ENCODE measurements around the gene CCDC183.
"Not testable (repeated sequence)": the region's sequence is repeated elsewhere in the genome, so short reads cannot be mapped to it uniquely, and the experiment has no call there.

CCDC183 gene

DNA sequence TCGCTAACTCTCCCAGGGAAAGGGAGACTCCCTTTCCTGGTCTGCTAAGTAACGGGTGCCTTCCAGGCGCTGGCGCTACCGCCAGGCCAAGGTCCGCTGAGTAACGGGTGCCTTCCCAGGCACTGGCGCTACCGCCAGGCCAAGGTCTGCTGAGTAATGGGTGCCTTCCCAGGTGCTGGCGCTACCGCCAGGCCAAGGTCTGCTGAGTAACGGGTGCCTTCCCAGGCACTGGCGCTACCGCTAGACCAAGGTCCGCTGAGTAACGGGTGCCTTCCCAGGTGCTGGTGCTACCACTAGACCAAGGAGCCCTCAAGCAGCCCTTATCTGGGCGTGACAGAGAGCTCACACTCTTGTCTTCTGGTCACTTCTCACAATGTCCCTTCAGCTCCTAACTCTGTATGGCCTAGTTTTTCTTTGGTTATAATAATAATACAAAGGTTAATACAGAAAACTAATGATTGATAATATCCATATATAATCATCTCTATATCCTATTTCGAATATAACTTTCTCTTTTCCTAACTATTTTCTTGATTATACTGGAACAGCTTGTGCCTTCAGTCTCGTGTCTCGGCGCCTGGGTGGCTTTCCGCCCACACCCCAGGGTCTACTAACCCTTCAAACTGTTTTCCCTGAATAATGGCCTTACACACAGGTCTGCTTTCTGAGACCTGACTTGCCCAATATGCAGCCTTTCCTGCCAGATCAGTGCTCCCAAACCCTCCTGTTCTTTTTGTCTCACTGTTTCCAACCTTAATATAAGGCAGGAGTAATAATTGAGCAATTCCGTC is 10.4 kb upstream of the CCDC183 start:
- not testable (repeated sequence) for DNase-seq (ENCODE audit: low read depth in 2 of 2)

DNA sequence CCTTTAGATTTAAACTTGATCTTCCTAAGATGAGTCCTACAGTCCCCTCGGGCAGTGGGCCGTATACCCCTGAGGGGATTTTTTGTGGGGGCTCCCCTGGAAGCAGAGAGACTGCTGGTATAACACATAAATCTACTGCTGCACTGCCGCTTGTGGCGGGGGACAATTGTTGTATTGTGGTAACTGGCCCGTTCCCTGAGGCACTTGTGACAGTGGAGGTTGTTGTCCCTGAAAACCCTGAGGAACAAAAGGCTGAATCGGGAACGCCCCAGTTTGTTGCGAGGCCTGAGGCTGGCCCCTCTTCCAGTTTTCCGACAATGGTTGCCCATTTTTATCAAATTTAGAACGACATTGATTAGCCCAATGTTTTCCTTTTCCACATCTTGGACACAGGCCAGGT is 9.7 kb upstream of the CCDC183 start:
- DNase-seq (ENCODE audit: low read depth in 2 of 2): no peak

DNA sequence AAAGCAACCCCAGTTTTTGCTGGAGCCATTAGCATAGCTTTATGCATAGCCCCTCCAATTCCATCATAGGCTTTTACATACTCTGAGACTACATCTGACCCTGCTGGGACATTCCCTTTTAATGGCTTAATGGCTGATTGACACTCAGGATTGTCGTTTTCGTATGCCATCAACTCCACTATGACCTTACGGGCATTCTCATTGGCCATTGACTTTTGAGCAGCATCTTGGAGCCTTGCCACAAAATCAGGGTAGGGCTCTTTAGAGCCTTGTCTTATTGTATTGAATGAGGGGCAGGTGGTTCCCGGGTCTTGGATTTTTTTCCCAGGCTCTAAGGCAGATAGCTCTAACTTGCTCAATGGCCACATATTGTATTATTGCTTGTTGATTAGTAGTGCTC is 9.2 kb upstream of the CCDC183 start:
- not testable (repeated sequence) for DNase-seq (ENCODE audit: low read depth in 2 of 2)

DNA sequence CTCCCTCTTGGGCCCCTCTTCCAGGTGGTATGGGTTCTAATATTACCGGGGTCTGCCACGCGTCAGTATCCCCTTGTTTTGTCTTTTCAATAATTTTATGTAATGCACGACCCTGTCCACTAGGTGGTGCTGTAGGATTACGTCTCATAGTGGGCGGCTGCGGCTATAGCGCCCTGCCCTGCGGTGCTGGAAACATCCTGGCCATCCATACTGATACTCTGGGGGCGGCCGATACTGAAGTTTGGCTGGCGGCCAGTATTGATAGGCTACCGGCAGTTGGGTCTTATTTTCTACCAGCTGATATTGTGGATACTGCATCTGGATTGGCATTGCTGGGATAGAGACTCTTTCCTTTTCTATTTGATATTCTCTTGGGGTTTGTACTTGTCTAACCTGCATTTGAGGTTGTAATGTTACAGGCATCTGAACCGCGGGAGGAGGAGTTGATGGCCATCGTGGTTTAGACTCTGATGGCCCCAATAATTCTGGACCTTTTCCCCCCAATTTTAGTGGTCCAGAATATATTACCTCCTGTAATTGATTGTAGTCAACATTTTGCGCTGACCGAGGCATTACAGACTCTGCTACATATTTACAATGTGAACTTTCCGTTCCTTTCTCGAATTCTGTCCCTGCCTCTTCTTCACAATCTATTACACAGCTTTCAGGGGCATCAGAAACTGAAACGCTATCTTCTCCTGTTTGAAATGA is 8.3 kb upstream of the CCDC183 start:
- peak; percentile 44 to 50 for DNase-seq (ENCODE audit: low read depth in 2 of 2)

DNA sequence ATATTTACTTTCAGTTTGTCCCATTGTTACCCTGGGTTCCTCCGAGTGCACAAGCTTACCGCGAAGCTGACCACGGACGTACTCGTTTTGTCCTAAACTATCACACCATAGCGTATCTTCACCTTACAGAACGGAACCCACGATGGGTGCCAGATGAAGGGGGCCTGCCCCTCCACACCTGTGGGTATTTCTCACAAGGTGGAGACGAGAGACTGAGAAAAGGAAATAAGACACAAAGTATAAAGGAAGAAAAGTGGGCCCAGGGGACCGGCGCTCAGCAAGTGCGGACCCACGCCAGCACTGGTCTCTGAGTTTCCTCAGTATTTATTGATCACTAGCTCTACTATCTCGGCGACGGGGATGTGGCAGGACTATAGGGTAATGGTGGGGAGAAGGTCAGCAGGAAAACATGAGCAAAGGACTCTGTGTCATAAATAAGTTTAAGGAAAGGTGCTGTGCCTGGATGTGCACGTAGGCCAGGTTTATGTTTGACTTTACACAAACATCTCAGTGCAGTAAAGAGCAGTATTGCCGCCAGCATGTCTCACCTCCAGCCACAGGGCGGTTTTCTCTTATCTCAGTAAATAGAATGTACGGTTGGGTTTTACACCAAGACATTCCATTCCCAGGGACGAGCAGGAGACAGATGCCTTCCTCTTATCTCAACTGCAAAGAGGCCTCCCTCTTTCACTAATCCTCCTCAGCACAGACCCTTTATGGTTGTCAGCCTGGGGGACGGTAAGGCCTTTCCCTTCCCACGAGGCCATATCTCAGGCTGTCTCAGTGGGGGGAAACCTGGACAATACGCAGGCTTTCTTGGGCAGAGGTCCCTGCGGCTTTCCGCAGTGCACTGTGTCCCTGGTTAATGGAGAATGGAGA is 7.3 kb upstream of the CCDC183 start:
- not testable (repeated sequence) for DNase-seq (ENCODE audit: low read depth in 2 of 2)

DNA sequence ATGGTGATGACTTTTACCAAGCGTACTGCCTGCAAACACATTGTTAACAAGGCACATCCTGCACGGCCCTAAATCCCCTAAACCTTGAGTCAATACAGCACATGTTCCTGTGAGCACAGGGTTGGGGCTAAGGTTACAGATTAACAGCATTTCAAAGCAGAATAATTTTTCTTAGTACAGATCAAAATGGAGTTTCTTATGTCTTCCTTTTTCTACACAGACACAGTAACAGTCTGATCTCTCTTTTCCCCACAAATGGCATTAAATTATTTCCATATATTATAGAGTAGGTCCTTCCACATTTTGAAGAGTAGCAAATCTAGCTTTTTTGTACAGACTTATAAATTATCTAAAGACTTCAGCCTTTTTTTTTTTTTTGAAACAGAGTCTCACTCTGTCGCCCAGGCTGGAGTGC is 6.6 kb upstream of the CCDC183 start:
- DNase-seq (ENCODE audit: low read depth in 2 of 2): no peak

DNA sequence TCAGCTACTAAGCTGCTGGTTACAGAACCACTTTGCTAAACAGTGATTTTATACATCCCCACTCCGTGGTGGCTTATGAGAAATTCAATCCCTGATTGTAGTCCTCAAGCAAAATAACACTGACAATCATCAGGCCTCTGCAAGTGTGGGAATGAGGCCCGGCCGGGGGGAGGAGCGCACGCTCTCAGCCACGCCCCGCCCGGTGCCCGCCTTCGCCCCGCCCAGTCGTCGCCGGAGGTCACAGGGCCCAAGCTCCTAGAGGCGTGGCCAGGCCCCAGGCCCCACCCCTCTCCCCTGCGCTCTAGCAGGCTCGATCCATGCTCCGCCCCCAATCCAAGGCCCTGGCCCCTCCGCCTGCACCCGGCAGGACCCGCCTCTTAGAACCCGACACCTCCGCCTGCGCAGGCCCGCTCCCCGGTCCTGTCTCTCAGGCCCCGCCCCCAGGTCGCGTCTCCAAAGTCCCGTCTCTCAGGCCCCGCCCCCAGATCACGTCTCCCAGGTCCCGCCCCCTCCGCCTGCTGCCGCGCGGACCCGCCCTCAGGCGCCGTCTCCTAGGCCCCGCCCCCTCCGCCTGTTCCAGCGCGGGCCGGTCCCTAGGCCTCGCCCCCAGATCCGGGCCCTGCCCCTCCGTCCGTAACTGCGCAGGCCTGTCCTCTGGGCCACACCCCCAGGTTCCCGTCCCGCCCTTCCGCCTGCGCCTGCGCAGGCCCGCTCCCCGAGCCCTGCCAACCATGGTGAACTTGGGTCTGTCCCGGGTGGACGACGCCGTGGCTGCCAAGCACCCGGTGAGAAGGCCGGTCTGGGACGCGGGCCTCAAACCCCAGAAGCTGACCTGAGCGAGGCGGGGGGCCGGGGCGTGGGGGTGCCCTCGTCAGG is 5.3 kb upstream of the CCDC183 start, which contains the start of gene TMEM141:
TSS of gene TMEM141 (plus strand) at position 705 of the 876 bp plus-strand sequence. CDS start at position 732, 27 bp downstream.
- peak; percentile 98 to 100 for DNase-seq (ENCODE audit: low read depth in 2 of 2)

DNA sequence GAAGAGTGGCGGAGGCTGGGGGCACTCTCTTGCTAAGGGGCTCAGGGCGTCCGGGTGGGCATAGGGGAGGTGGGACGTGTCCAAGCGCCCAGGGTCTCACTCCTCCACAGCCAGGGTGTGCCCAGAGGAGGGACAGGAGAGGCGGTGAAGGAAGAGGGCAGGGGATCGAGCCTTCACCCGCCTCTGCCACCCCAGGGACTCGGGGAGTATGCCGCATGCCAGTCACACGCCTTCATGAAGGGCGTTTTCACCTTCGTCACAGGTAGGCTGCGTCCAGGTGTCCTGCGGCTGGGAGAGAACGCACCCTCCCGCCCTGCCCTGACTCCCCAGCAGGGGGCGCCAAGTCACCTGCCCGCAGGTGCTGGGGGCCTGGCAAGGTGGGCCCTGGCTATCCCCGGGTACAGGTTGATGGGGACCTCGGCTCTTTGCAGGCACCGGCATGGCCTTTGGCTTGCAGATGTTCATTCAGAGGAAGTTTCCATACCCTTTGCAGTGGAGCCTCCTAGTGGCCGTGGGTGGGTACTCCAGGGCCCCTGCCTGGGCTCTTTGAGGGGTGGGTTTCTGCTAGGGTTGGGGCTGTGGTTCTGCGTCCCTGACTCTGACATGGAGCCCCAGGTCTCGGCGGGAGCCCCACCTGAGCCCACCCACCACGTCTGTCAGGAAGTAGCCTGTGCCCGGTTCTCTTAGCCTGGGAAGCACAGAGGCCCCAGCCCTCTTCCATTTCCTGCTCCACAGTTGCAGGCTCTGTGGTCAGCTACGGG is 4.4 kb upstream of the CCDC183 start:
- DNase-seq (ENCODE audit: low read depth in 2 of 2): peak in 1 of 2 donors; percentile 40

DNA sequence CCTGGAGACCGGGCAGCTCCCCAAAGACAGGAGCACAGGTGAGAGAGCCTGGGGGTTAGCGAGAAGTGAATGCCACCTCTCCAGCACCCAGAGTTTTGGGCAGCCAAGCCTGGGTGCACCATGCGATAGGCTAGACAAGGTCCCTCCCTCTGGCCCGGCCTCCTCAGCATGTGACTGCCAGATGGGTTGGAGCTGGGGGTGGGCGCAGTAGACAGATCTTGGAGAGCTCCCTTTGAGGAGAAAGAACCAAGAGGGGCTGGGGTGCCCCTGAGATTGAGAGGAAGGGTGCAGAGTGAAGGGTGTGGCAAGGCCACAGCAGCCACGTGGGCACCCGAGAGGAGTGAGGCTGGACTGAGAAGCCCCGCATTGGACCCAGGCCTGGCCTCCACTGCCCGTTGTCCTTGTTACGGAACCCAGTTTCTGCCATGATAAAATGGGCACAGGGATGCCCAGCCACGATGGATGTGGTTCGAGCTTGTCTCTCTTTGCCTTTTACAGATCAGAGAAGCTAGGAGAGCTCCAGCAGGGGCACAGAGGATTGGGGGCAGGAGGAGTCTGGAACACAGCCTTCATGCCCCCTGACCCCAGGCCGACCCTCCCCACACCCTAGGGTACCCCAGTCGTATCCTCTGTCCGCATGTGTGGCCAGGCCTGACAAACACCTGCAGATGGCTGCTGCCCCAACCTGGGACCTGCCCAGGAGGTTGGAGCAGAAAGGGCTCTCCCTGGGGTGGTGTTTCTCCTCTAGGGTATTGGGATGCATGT is 3.6 kb upstream of the CCDC183 start:
- DNase-seq (ENCODE audit: low read depth in 2 of 2): no peak

DNA sequence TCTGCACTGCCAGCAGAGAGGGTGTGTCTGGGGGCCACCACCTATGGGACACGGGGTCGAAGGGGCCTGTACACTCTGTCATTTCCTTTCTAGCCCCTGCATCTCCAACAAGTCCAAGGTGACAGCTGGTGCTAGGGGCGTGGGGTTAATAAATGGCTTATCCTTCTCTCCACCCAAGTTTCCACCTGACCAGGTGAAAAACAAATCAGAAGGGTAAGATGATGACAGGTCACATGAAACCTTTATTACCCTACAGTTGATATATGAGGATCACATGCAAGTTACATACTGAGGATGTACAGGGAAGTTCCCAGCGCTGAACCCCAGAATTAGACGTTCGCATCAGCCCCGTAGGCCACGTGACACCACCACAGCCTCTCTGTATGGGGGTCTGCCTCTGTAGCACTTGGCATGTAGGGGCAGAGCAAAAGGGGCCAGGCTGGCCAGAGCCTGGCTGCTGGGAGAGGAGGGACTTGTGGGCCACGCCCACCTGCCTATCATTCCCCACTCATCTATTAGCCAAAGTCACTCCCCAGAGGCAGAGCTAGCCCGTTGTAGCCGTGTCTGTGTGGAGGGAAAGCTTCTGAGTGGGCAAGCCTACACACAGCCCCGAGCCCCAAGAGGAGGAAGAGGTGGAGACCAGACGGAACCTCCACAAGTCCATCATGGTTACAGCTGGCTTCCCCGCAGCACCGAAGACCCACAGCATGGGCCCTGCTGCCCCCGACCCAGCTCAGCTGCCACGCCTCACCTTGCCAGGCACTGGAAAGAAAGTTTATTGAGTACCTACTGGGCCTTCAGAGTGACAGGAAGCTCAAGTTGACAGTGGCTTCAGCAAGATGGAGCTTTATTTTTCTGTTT is 2.8 kb upstream of the CCDC183 start:
- DNase-seq (ENCODE audit: low read depth in 2 of 2): no peak

DNA sequence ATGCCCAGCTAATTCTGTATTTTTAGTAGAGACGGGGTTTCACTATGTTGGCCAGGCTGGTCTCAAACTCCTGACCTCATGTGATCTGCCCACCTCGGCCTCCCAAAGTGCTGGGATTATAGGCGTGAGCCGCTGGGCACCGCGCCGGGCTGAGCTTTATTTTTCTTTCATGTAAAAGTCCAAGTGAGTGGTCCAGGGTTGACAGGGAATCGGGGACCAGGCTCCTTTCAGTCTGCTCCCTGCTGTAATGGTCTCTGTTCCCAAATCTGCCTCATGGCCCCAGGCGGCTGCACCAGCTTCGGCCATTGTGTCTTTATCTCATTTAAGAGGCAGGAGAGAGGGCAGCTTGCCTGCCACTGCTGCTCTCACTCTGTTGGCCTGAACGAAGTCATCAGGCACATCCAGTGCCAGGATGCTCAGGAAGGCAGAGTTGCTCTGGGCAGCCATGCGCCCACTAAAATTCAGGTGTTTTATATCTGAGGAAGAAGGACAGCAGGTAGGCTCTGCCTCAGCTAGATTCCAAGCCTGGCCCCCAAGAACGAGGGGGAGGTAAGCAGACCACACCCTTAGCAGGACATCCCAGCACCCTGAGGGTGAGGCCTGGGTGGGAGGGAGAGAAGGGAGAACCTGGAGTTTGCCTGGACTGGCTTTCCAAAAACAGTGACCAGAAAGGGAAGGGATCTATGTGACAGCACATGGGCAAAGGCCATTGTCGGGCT is 1.7 kb upstream of the CCDC183 start:
- no peak for DNase-seq (ENCODE audit: low read depth in 2 of 2)

DNA sequence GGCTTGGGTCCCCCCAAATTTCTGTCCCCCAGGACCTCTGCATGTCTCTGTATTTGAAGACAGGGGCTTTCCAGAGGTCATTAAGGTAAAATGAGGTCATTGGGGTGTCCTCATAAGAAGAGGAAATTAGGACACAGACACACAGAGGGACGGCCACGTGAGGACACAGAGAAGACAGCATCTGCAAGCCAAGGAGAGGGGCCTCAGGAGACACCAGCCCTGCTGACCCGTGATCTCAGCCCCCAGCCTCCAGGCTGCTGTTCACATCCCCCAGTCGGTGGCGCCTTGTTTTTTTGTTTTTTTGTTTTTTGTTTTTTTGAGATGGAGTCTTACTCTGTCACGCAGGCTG is 1.2 kb upstream of the CCDC183 start:
- DNase-seq (ENCODE audit: low read depth in 2 of 2): no peak

DNA sequence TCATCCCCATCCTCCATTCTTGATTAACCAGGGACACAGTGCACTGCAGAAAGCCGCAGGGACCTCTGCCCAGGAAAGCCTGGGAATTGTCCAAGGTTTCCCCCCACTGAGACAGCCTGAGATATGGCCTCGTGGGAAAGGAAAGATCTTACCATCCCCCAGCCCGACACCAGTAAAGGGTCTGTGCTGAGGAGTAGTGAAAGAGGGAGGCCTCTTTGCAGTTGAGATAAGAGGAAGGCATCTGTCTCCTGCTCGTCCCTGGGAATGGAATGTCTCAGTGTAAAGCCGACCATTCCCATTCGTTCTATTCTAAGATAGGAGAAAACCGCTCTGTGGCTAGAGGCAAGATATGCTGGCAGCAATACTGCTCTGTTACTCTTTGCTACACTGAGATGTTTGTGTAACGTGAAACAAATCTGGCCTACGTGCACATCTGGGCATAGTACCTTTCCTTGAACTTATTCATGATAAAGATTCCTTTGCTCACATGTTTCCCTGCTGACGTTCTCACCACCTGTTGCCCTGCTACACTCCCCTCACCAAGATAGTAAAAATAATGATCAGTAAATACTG is 723 bp downstream of the CCDC183 start:
- DNase-seq (ENCODE audit: low read depth in 2 of 2): not testable (repeated sequence)

DNA sequence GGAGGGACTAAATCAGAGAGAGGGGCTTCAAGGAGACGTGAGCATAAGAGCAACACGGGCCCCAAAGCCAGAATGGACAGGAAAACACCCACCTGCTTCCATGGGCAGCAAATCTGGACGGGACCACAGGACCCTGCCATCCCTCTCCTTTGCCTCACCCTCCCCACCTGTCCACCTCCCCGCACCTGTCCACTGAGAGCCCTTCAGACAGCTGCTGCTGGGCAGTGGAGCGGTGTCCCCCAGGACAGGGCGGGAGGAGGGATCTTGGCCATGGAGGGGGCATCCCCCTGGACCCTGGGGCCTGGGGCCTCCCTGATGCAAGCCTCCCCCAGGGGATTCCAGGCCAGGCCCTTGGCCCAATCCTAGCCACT is 2.6 kb downstream of the CCDC183 start:
- no peak for DNase-seq (ENCODE audit: low read depth in 2 of 2)

DNA sequence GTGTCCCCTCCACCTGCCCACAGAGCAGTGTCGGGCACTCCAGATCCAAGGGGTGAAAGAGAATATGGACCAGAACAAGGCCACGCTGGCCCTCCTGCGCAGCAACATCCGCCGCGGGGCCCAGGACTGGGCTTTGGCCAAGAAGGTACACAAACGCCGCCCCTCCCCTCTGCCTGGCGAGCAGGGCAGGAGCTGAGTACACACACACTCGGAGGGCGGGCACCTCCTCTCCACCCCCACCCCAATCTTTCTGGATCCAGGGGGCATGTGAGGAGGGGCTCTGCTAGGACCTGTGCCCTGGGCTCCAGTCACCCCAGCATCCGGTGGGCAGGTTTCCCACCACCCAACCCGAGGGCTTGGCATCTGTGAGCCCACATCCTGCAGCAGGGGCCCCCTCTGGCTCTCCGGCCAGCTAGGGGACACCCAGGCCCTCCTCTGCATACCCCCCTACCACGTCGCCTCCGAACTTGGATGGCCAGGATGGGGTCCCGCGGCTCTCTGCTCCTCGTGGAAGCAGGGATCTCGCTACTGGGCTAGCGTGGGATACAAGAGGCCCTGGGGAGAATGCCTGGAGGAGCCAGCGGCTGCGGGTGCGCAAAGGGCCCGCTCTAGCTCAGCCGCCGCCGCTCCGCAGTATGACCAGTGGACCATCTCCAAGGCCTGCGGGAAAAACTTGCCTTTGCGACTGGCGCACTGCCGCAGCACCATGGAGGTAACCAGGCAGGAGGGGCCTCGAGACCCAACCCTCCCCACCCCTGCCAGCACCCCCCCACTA is 3.1 kb downstream of the CCDC183 start:
- DNase-seq (ENCODE audit: low read depth in 2 of 2): no peak

DNA sequence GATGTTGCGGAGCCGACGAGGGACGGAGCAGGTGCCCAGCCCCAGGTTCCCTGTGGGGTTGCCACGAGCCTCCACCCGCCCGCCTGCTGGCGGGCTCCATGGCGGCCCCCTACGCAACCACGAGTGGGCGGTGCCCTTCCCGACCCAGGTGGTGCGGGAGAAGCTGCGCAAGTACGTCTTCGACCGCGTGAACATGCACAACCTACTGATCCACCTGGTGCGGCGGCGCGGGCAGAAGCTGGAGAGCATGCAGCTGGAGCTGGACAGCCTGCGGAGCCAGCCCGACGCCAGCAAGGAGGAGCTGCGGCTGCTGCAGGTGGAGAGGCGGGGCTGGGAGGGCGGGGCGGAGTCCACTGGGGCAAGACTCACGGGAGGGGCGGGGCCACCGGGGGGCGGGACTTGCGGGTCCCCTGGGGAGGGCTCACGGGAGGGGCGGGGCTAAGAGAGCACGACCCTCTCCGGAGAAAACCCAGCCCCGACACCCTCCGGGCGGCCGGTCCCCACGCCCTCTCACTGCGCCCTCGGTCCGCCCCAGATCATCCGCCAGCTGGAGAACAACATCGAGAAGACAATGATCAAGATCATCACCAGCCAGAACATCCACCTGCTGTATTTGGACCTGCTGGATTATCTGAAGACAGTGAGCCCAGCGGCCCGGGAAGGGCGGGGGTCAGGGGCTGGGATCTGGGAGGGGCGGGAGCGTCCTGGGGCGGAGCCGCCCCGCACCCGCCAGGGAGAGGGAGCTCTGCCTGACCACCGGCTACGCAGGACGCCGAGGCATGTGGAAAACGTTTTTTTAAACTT is 3.9 kb downstream of the CCDC183 start:
- DNase-seq (ENCODE audit: low read depth in 2 of 2): peak; percentile 83 to 85

Data from activated CD8-positive, alpha-beta memory T cell treated with anti-CD3 and anti-CD28 coated beads for 4 hours (primary cell).